ENCODE data around the gene TNFAIP8. TPM values are rescaled to one million over a fixed set of nuclear protein-coding genes. Genes with fewer than 3 reads are reported as not detected.

The TNFAIP8 gene
- total and polyA plus RNA-seq, 10 of the 15 experiments (the other 5 are each of a cell fraction or from before 2014, with no cell fraction given) = 124 to 324 (median 177) TPM

DNA sequence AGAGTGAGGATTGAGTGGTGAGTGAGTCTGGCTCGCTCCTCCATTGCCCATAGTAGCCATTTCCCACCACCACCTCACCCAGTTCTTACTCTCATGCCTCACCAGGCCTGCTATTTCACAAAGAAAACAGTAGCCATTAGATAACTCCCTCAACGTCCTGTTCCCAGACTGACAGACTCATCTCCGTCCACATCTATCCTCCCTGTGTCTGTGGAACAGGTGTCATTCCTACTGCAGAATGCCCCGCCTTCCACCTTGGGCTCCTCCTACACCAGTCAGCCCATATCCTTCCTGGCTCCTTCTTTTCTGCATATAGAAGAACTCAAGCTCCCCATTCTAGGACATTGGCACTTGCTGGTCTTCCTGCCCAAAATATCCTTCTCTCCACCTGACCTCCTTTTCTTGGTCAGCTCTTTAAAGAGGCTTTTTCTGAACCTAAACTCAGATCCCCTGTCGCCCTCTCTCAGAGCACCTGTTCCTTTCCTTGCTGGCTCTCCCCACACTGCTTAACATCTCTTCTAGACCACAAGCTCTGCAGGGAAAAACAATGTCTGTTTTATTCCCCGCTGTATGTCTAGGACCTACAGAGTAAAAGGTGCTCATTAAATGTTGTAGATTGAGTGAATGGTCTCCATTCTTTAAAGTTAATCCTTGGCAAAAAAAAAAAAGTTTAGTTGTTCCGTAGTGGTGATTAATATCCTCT is 3.2 kb downstream of the TNFAIP8 start:
- no TSS peak for BruUV-seq (replicated peaks)
- RAD21 ChIA-PET (ENCODE audit: unreplicated experiment) = interaction anchor here (0.6 to 17.9 kb wide), 10 partner anchors 9 to 371 kb away, joined by 3 to 501 read pairs (median 6); no protein-coding TSS in a partner anchor
- no peak overlapping the region for H2AFZ ChIP-seq (ENCODE audit: control insufficient read depth, low read depth, low read length)
- TF ChIP-seq LARP7 (IDR thresholded peaks at IDR 0.05) = peak; percentile 65; the same call in 1 of the 2 replicates
- peak; percentile 94 for TF ChIP-seq WRNIP1 (IDR thresholded peaks at IDR 0.05; ENCODE audit: borderline replicate concordance, low read depth, low read length)
- TF ChIP-seq RAD51 (IDR thresholded peaks at IDR 0.05) = no peak
- no peak for TF ChIP-seq CHD1 (IDR thresholded peaks at IDR 0.05; ENCODE audit: low read depth, low read length)
- TF ChIP-seq POLR2AphosphoS2 (IDR thresholded peaks at IDR 0.05; ENCODE audit: low read depth, low read length) = 0 out of 2 replicates have a peak, but pooled peaks have one; percentile 17
- H4K20me1 ChIP-seq (ENCODE audit: control insufficient read depth, insufficient read depth) = peaks cover 17% of the 10 kb centered on the region
- in situ Hi-C loops (cut with MboI) (no loop called here), intact Hi-C loops (cut with micrococcal nuclease; ENCODE audit: unreplicated experiment) (loop anchor here (5.0 to 10.0 kb wide), 3 partner anchors 38 to 634 kb away; partner anchors contain the start of gene DMXL1)
- no peaks in the 10 kb centered on the region for H3K9me3 ChIP-seq (replicated peaks; ENCODE audit: control insufficient read depth, insufficient read depth, low read length)
- POLR2A ChIA-PET = interaction anchor here (0.5 to 20.5 kb wide), 9 partner anchors 8 to 330 kb away, joined by 3 to 657 read pairs (median 5); no protein-coding TSS in a partner anchor
- SMC1A ChIA-PET (ENCODE audit: uncharacterized antibody, unreplicated experiment) = interaction anchor here (0.7 to 34.8 kb wide), 17 partner anchors 4 to 372 kb away, joined by 3 to 1117 read pairs (median 5); partner anchors contain the start of gene TNFAIP8
- peaks cover 49% of the 10 kb centered on the region for H3K4me1 ChIP-seq (ENCODE audit: control insufficient read depth, insufficient read depth, low read length)
- peak overlapping the region; percentile 65 for H3K9ac ChIP-seq (ENCODE audit: control insufficient read depth, insufficient read depth, low read length)
- 10% methylated on average over 7 of the region's 7 CpGs for WGBS (ENCODE audit: insufficient coverage, insufficient replicate concordance, low lambda C conversion rate, missing lambda C conversion rate)
- CTCF ChIA-PET = interaction anchor here (0.9 to 12.8 kb wide), 7 partner anchors 20 to 192 kb away, joined by 3 to 187 read pairs (median 5); no protein-coding TSS in a partner anchor
- peak overlapping the region; percentile 95 for H3K4me2 ChIP-seq (ENCODE audit: control insufficient read depth, insufficient read depth)
- peaks cover 2 to 21% of the 10 kb centered on the region in 2 experiments; a peak in 3 of 4 replicates for H3K36me3 ChIP-seq (ENCODE audit: control insufficient read depth in 2 of 2, insufficient read depth in 2 of 2, low read length in 1 of 2)
- H3K27ac ChIP-seq (ENCODE audit: control insufficient read depth, insufficient read depth) = peak overlapping the region; percentile 92
- peaks cover 100% of the 10 kb centered on the region for H3K79me2 ChIP-seq (ENCODE audit: control insufficient read depth, insufficient read depth, low read length)
- peak overlapping the region; percentile 96 for H3K4me3 ChIP-seq
- no peak for FAIRE-seq
- ATAC-seq = peak; percentile 3; the same call in 1 of the 3 replicates
- DNase-seq (ENCODE audit: low read depth, low spot score) = no peak
- no peaks in the 10 kb centered on the region for H3K27me3 ChIP-seq (replicated peaks in 1 of 2; ENCODE audit: control insufficient read depth in 2 of 2, insufficient read depth in 2 of 2, low read length in 1 of 2)

Data from GM12878 (cell line).